Measurements from ENCODE around the gene DCT. TPM values are rescaled to one million over a fixed set of nuclear protein-coding genes. Genes with fewer than 3 reads are reported as not detected.

The DCT gene
- total RNA-seq, 1 experiment from 2014 or later, result not detected

Other genes with a start within 250 kb of the DCT start
- gene TGDS, start 116.5 kb upstream of the DCT start, total RNA-seq (2014; rRNA removed), result 8.5 and 9.0 TPM in 2 replicates
- 3.9 and 5.6 TPM in 2 replicates for gene GPR180, start 122.2 kb upstream of the DCT start, total RNA-seq (2014; rRNA removed)
- gene SOX21, start 232.9 kb upstream of the DCT start, total RNA-seq (2014; rRNA removed), result 14.4 and 16.2 TPM in 2 replicates